WTC11 (cell line): Measurements from ENCODE around the gene ARG2. TPM values are rescaled to one million over a fixed set of nuclear protein-coding genes. Genes with fewer than 3 reads are reported as not detected.

Source experiments
- ATAC-seq: fragments of 200-7000 bp; cut with Tn5 transposase; 2 replicates; pipeline ENCODE4 v1.10.0; 2021; ENCODE audit warnings: mild to moderate bottlenecking, moderate library complexity
- CTCF ChIA-PET: fragments of 300-600 bp; sonication (Branson Sonifier 250); formaldehyde crosslinking; loops from one replicate; lab custom pipeline; 2021; ENCODE audit warnings: antibody characterized with exemption; lab: Charles Lee
- POLR2A ChIA-PET: fragments of 350-600 bp; sonication (Branson Sonifier 250); formaldehyde crosslinking; loops from one replicate; lab custom pipeline; 2021; ENCODE audit warnings: antibody characterized with exemption; lab: Charles Lee
- DNase-seq: peaks from one replicate; pipeline ENCODE4 v3.0.0; 2021; ENCODE audit warnings: low spot score
- H3K27ac Mint-ChIP-seq: 2 replicates; pipeline ENCODE4 v1.8.0; 2021; ENCODE audit warnings: mixed read lengths
- H3K27me3 Mint-ChIP-seq: 2 replicates; pipeline ENCODE4 v1.8.0; 2021; ENCODE audit warnings: low read depth, mild to moderate bottlenecking, moderate library complexity, mixed read lengths
- H3K36me3 Mint-ChIP-seq: 2 replicates; pipeline ENCODE4 v1.8.0; 2021; ENCODE audit warnings: mixed read lengths
- H3K4me1 Mint-ChIP-seq: 2 replicates; pipeline ENCODE4 v1.8.0; 2022; ENCODE audit warnings: mixed read lengths
- H3K4me3 Mint-ChIP-seq: 2 replicates; pipeline ENCODE4 v1.8.0; 2021; ENCODE audit warnings: mild to moderate bottlenecking, moderate library complexity, mixed read lengths
- H3K9me3 Mint-ChIP-seq: 2 replicates; pipeline ENCODE4 v1.8.0; 2021; ENCODE audit warnings: mixed read lengths
- ATF2 ChIP-seq: sonication (generic); formaldehyde crosslinking; IDR thresholded peaks from 2 replicates; pipeline ENCODE4 v1.8.1; 2022; ENCODE audit warnings: low read depth, missing genetic modification reagents, borderline replicate concordance
- CDX4 ChIP-seq: fragments of 250-450 bp; sonication (Bioruptor Pico); IDR thresholded peaks from 2 replicates; pipeline ENCODE4 v1.9.0; 2021; ENCODE audit warnings: moderate library complexity, mild to moderate bottlenecking, inconsistent platforms, borderline replicate concordance
- E2F1 ChIP-seq: sonication (generic); formaldehyde crosslinking; IDR thresholded peaks from 2 replicates; pipeline ENCODE4 v1.8.0; 2022; ENCODE audit warnings: mild to moderate bottlenecking, missing genetic modification reagents
- E2F5 ChIP-seq: sonication (generic); formaldehyde crosslinking; IDR thresholded peaks from 2 replicates; pipeline ENCODE4 v1.8.1; 2022; ENCODE audit warnings: mild to moderate bottlenecking, moderate library complexity, missing genetic modification reagents
- FOXP1 ChIP-seq: sonication (generic); formaldehyde crosslinking; IDR thresholded peaks from 2 replicates; pipeline ENCODE4 v1.8.0; 2022; ENCODE audit warnings: missing genetic modification reagents, mild to moderate bottlenecking, moderate library complexity, borderline replicate concordance
- GABPB1 ChIP-seq: sonication (generic); formaldehyde crosslinking; IDR thresholded peaks from 2 replicates; pipeline ENCODE4 v1.8.1; 2023; ENCODE audit warnings: mild to moderate bottlenecking, missing genetic modification reagents
- GRHL2 ChIP-seq: fragments of 250-450 bp; sonication (Bioruptor Pico); IDR thresholded peaks from 2 replicates; pipeline ENCODE4 v1.8.0; 2022; ENCODE audit warnings: mild to moderate bottlenecking, moderate library complexity; ENCODE audit not compliant: insufficient replicate concordance, severe bottlenecking
- IRF2 ChIP-seq: sonication (generic); formaldehyde crosslinking; IDR thresholded peaks from 2 replicates; pipeline ENCODE4 v1.8.0; 2022; ENCODE audit warnings: low read depth, missing genetic modification reagents, borderline replicate concordance
- KAT7 ChIP-seq: sonication (generic); formaldehyde crosslinking; IDR thresholded peaks from 2 replicates; pipeline ENCODE4 v1.8.1; 2023; ENCODE audit warnings: missing genetic modification reagents, mild to moderate bottlenecking, borderline replicate concordance
- NR1H2 ChIP-seq: sonication (generic); formaldehyde crosslinking; IDR thresholded peaks from 2 replicates; pipeline ENCODE4 v1.9.0; 2021; ENCODE audit warnings: mild to moderate bottlenecking, moderate library complexity, missing genetic modification reagents
- NR2C2 ChIP-seq: sonication (generic); formaldehyde crosslinking; IDR thresholded peaks from 2 replicates; pipeline ENCODE4 v1.8.0; 2022; ENCODE audit warnings: mild to moderate bottlenecking, missing genetic modification reagents
- NR3C1 ChIP-seq: sonication (generic); formaldehyde crosslinking; conservative IDR thresholded peaks from 2 replicates; pipeline ENCODE4 v1.8.1; 2023; ENCODE audit warnings: low read depth, mild to moderate bottlenecking, missing genetic modification reagents
- PRRX2 ChIP-seq: fragments of 250-450 bp; sonication (Bioruptor Pico); IDR thresholded peaks from 2 replicates; pipeline ENCODE4 v1.8.0; 2021; ENCODE audit warnings: mild to moderate bottlenecking
- RORB ChIP-seq: fragments of 250-450 bp; sonication (Bioruptor Pico); IDR thresholded peaks from 2 replicates; pipeline ENCODE4 v1.9.0; 2021; ENCODE audit warnings: mild to moderate bottlenecking
- TCF7 ChIP-seq: sonication (generic); formaldehyde crosslinking; IDR thresholded peaks from 2 replicates; pipeline ENCODE4 v1.8.0; 2022; ENCODE audit warnings: mild to moderate bottlenecking, low read depth, missing genetic modification reagents, moderate library complexity
- TEAD1 ChIP-seq: sonication (generic); formaldehyde crosslinking; IDR thresholded peaks from 2 replicates; pipeline ENCODE4 v1.8.0; 2022; ENCODE audit warnings: mild to moderate bottlenecking, missing genetic modification reagents
- ZMAT4 ChIP-seq: fragments of 250-450 bp; sonication (Bioruptor Pico); IDR thresholded peaks from 2 replicates; pipeline ENCODE4 v1.9.0; 2021; ENCODE audit warnings: mild to moderate bottlenecking
- ZNF121 ChIP-seq: sonication (generic); formaldehyde crosslinking; IDR thresholded peaks from 2 replicates; pipeline ENCODE4 v1.8.0; 2023; ENCODE audit warnings: missing genetic modification reagents
- ZNF281 ChIP-seq: sonication (generic); formaldehyde crosslinking; IDR thresholded peaks from 2 replicates; pipeline ENCODE4 v1.8.0; 2023; ENCODE audit warnings: mild to moderate bottlenecking, missing genetic modification reagents
- ZNF317 ChIP-seq: sonication (generic); formaldehyde crosslinking; IDR thresholded peaks from 2 replicates; pipeline ENCODE4 v1.8.1; 2023; ENCODE audit warnings: low read depth, mild to moderate bottlenecking, moderate library complexity, missing genetic modification reagents, borderline replicate concordance
- total RNA-seq: library from RNA; stranded (reverse); gene quantifications from 3 replicates; pipeline ENCODE4 v1.2.3, GENCODE V29; 2021

The ARG2 gene
- total RNA-seq, 1 experiment from 2014 or later: 29.8 TPM

GRCh38 chr14:67633451-67634147 is 13.9 kb downstream of the ARG2 start (continued):
- no peak for TF ChIP-seq NR2C2 (CRISPR knock-in tag)
- no peak for TF ChIP-seq KAT7 (CRISPR knock-in tag)
- TF ChIP-seq RORB: no peak
- no peak for TF ChIP-seq E2F5 (CRISPR knock-in tag)
- TF ChIP-seq ZNF281 (CRISPR knock-in tag): no peak
- no peak for TF ChIP-seq GRHL2
- TF ChIP-seq TCF7: no peak
- TF ChIP-seq ZNF121: no peak

- H3K36me3 Mint-ChIP-seq: peaks cover 5% of the 10 kb centered on the region
- no peaks in the 10 kb centered on the region for H3K27me3 Mint-ChIP-seq
- no peak overlapping the region for H3K27ac Mint-ChIP-seq
- ChIA-PET CTCF (interaction anchor here (1.0 to 1.4 kb wide), 4 partner anchors 18 to 209 kb away, joined by 3 to 4 read pairs (median 4); partner anchors contain the start of gene PIGH), POLR2A (no interaction called here)
- no peak for DNase-seq
- ATAC-seq: no peak
- no peak overlapping the region for H3K4me3 Mint-ChIP-seq
- H3K9me3 Mint-ChIP-seq: no peaks in the 10 kb centered on the region; the same call in 1 of the 2 replicates
- no peaks in the 10 kb centered on the region for H3K4me1 Mint-ChIP-seq
- TF ChIP-seq GABPB1 (CRISPR knock-in tag) (peak; percentile 76), NR1H2 (CRISPR knock-in tag) (no peak), TEAD1 (CRISPR knock-in tag) (no peak), CDX4 (CRISPR knock-in tag) (no peak), ZMAT4 (CRISPR knock-in tag) (no peak)
Measured at GRCh38 chr14:67636361-67636919, 16.7 kb downstream of the ARG2 start.

- H3K9me3 Mint-ChIP-seq: no peaks in the 10 kb centered on the region
- no peak overlapping the region for H3K27ac Mint-ChIP-seq
- H3K4me3 Mint-ChIP-seq: no peak overlapping the region
Measured at GRCh38 chr14:67638642-67639041, 18.9 kb downstream of the ARG2 start.

More at GRCh38 chr14:67638642-67639041, 18.9 kb downstream of the ARG2 start:
- no peaks in the 10 kb centered on the region for H3K27me3 Mint-ChIP-seq
- CTCF ChIA-PET: interaction anchor here (1.2 kb wide), 1 partner anchor 28 kb away, joined by 3 read pairs; no protein-coding TSS in a partner anchor
- ATAC-seq (no peak), DNase-seq (no peak)
- no peaks in the 10 kb centered on the region for H3K36me3 Mint-ChIP-seq
- no peak for TF ChIP-seq ZNF317 (CRISPR knock-in tag)
- TF ChIP-seq E2F1: no peak
- no peak for TF ChIP-seq FOXP1 (CRISPR knock-in tag)
- no peak for TF ChIP-seq ATF2
- TF ChIP-seq IRF2 (CRISPR knock-in tag): no peak
- TF ChIP-seq NR3C1: no peak
- no peak for TF ChIP-seq PRRX2 (CRISPR knock-in tag)
- TF ChIP-seq, all 79 proteins: peak for 0
- no peaks in the 10 kb centered on the region for H3K4me1 Mint-ChIP-seq
- POLR2A ChIA-PET: no interaction called here
